GM18502 (cell line): Measurements from ENCODE around the gene NDUFAF8.

ENCODE experiments used
- ATAC-seq: cut with Tn5 transposase; IDR thresholded peaks from one replicate; pipeline ENCODE4 v1.9.1; 2021; ENCODE audit warnings: mild to moderate bottlenecking; ENCODE audit not compliant: unreplicated experiment, poor library complexity

NDUFAF8 gene

GRCh38 chr17:81267390-81268067, 28.4 kb downstream of the NDUFAF8 start:
- no peak for ATAC-seq

DNA sequence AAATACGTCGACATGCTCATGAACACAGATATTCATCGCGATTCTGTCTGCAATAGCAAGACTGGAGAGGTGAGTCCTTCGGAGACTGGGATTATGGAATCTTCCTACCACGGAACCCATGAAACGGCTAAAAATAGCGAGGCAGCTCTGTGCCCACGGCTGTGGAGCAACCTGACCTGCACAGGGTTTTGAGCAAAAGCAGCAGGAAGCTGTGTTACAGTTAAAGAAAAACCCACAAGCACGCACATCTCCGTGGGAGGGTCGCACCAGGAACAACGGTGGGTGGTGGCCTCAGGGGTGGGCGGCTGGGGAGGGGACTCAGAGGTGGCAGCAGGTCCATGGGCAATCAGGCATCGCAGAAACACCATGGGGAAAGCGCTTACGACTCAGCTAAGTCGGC, 31.2 kb downstream of the NDUFAF8 start:
- ATAC-seq: no peak

DNA sequence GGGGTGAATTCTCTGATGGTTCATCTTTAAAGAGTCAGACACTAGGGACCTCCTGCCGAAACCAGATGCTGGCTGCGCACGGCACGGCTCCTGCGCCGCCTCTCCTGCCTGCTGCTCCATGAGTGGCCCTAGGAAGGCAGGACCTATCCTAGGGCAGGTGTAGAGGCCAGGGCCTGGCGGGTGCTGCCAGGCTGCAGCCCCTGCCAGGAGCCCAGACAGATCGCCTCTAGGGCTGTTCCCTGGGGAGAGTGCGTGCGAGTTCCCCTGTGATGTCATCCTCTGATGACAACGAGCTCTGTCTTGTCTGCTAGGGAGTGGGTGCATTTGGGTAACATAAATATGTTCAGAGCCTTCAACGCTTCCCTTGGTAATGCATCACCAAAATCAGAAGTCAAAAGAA, 32.1 kb downstream of the NDUFAF8 start:
- ATAC-seq: no peak

GRCh38 chr17:81272616-81273015, 33.5 kb downstream of the NDUFAF8 start:
- no peak for ATAC-seq

GRCh38 chr17:81273698-81274470, 34.8 kb downstream of the NDUFAF8 start:
- no peak for ATAC-seq

DNA sequence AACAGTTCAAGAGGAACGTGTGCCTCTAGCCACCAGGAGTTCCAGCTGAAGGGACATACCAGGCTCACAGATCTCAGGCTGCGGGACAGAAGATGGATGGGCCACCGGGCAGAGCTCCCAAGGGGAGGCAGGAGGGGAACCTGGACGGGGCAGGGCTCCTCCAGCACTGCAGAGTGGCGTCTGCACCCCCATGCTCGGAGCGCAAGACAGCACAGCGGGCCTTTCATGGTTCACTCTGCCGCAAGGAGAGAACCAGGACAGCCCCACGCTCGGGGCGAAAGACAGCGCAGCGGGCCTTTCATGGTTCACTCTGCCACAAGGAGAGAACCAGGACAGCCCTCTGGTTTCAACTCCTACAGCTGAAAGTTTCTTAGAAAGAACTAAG, 35.3 kb downstream of the NDUFAF8 start:
- no peak for ATAC-seq

DNA sequence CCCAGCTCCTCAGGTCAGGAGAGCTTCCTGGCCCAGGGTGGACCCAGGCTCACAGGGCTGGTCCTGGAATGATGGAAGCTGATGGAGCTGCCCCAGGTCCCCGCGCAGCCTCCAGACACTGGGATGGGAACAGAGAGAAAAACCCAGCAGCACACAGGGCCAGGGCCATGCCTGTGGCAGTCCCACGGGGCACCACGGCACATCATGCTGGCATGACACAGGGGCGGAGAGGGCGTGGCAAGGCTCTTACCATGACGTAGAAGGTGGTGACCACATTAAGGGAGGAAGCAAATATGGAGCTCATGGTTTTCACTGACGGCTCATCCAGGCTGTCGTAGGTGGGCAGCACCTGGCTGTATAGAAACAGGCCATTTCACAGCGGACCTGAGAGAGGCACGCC, 37.7 kb downstream of the NDUFAF8 start:
- no peak for ATAC-seq

- no peak for ATAC-seq
These were observed 38.3 kb downstream of the NDUFAF8 start for GRCh38 chr17:81277421-81277820.

GRCh38 chr17:81277946-81278693, 39.0 kb downstream of the NDUFAF8 start:
- ATAC-seq: no peak

DNA sequence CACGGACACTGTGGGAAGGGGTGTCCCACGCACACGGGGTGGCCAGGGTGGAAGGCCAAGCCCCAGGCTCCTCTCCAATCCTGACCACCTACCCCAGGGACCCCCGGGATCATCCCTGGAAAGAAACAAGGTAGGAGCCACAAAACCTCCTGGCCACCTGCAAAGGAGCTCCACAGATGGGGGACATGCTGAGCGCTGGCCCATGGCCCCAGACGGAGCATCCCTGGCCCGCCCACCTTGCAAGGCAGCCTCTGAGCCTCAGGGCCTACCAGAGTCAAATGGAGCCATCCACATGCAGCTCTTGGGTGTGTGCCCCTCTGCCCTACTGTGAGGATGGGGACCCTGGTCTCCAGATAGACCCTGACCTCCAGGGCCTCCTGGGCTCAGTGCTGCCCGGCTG, 39.7 kb downstream of the NDUFAF8 start:
- ATAC-seq: no peak

- no peak for ATAC-seq
These were observed 40.5 kb downstream of the NDUFAF8 start for GRCh38 chr17:81279278-81280275.

DNA sequence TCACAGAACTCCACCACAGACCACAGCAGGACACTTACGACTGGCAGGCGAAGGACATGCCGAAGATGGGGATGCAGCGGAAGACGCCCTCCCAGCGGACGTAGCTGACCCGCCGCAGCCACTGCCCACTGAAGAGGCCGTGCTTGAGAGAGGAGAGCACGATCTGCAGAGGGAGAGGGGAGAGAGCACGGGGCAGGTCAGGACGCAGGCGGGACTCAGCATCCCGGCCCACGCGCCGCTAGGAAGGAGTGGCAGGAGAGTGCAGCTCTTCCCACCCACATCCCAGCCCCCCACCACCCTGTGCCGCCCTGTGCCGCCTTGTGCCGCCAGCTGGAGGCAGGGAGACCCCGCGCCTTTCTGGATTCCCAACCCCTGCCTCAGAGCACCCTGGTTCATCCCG, 41.5 kb downstream of the NDUFAF8 start:
- no peak for ATAC-seq

DNA sequence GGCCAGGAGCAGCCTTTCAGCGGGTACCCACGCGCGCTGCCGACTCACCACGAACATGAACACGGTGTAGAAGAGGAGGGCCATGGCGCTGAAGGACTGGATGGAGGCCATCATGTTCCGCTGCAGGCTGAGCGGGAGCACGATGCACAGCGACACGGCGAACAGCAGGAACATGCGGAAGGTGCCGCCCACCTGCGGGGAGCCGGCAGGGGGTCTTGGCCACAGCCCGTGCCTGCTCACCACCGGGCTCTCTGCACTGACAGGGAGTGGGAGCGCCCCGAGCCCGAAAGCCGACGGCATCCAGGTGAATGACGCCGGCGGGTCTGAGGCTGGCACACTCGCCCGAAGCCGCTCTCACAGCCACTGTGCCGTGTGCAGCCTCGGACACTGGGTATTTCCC, 43.0 kb downstream of the NDUFAF8 start:
- ATAC-seq: no peak

DNA sequence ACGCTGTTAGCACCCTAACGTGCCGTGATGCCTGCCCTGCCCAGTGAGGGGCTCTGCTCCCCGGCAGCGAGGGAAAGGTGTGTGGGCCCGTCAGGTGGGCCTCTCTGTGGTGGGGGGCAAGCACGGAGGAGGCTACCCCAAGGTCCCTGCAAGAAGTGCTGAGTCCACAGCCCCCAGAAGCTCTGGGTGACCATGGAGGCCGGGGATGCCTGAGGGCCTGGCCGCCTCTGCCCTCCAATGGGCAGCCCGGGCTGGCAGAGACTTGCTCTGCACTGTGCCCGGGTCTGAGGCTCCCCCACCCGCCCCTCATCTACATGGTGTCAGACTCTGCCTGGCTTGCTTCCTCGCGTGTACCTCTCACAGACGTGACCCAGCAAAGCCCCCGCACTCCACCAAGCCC, 43.8 kb downstream of the NDUFAF8 start:
- no peak for ATAC-seq

DNA sequence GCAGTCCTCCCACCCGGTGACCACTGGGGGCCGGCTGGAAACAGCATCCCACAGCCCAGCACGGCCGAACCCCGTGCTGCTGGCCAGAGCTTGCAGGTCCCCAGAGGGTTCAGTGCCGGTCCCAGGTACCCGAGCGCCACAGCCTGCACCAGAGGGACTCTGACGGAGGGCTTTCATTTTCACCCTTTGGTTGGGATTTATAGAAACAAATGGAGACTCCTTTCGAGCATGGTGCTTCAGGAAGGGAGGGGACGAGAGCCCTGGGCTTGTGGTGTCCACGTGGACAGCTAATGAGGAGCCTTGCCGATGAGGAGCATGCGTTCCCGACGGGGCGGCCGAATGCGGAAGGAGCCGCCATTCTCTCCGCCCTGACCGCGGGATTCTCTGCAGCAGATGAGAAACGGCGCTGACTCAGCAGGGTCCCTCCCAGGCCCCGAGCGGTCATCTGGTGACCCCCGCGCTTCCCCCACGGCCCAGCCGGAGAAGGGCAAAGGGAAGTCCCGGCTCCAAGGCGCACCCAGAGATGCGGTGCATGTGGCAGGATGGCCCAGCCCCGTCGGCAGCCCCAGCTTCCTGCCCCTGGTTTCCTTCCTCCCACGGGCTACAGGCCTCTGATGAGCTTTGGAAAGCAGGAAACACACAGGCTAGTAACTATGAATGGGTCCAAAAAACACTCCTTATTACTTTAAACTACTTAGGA, 46.2 kb downstream of the NDUFAF8 start:
- ATAC-seq: no peak

DNA sequence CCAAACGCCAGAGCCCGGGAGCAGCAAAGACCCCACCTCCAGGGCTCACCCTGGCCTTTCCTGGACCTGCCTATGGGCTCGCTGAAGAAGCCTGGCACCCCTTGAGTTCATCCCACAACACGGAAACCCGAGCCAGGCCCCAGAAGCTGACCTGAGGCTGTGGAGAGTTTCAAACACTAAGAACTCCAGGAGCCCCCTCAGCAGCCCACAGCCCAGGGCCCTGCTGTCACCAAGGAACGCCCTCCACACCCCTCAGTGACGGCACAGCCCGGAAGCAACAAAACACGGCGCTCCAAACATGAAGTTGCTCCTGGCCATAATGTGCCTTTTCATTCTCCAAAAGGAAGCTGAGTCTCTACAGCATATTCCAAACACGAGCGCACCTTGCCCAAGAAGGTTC, 46.8 kb downstream of the NDUFAF8 start:
- ATAC-seq: no peak

DNA sequence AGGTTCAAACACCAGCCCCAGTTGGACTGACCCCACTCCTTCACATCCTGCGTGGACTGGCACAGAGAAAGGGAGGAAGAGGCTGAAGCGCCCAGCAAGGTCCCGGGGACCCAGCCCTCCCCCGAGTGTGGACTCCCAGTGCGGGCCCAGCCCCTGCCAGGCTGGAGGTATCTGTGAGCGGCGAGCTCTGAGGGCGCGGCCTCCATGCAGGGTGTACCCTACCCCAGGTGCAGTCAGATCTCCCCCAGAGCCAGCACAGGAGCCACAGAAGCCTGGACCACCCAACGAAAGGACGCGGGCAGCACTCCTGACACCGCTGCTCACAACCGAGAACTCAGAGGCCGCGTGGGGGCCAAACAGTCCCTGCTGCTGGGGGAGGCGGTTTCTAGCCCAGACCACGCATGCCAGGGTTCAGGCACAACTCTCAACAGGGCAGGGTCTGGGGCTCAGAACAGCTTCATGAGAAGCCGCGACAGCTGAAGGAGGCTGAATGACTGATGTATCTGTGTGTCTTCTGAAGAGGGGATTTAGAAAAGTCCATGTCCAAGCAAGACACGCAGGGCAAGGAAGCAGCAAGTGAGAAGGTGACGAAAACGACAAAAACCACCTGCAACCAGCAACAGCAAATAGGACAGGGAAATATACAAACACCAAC, 47.5 kb downstream of the NDUFAF8 start:
- no peak for ATAC-seq

GRCh38 chr17:81287152-81287551, 48.0 kb downstream of the NDUFAF8 start:
- ATAC-seq: no peak
